COLO668 (cell line): Measurements from ENCODE around the gene PIK3R3.

Experiments used
- DNase-seq: peaks from one replicate; lab custom pipeline; 2025; ENCODE audit not compliant: unreplicated experiment; lab: John Stamatoyannopoulos, UW

Gene PIK3R3

DNA sequence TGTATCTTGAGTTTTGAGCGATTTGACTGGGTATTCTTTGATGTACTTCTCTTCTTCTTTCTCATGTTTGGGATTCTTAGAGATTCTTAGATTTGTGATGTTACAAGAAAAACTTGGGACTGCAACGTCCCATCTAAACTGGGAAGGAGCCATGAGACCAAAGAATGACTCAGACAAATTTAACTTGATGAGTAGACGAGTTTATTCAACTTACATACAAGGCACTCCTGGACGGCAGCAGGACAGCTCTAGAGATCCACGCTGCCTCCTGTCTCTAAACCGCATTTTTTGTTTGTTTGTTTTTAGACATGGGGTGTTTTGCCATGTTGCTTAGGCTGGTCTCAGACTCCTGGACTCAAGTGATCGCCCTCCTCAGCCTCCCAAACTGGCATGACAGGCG is 137.1 kb downstream of the PIK3R3 start:
- DNase-seq = no peak

DNA sequence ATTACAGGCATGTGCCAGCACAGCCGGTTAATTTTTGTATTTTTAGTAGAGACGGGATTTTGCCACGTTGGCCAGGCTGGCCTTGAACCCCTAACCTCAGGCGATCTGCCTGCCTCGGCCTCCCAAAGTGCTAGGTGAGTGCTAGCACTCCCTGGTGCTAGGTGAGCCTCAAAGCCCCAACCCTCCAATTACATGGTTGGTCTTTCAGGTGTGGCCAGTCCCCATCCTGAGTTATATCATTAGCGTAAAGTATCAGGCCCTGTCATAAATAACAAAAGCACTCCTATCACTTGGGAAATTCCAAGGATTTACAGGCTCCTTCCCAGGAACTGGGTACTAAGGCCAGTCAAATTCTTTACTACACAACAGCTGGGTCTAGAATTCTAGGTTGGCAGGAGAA is 138.0 kb downstream of the PIK3R3 start:
- no peak for DNase-seq
